Measurements from ENCODE around the gene SLC2A9.

GRCh38 chr4:10015140-10015753 is 6.0 kb downstream of the SLC2A9 start:
- TF ChIP-seq EP300 (IDR thresholded peaks at IDR 0.05), result no peak
- TF ChIP-seq CTCF (IDR thresholded peaks at IDR 0.05), result peak; percentile 30 to 41 (median 31)
- no peak for TF ChIP-seq POLR2A (IDR thresholded peaks at IDR 0.05; ENCODE audit: low read depth)
